ENCODE measurements around the gene LHFPL6. TPM values are rescaled to one million over a fixed set of nuclear protein-coding genes. Genes with fewer than 3 reads are reported as not detected.

The LHFPL6 gene
- total RNA-seq, 3 donors from 2014 or later: 4.9 to 26.1 (median 8.3) TPM

DNA sequence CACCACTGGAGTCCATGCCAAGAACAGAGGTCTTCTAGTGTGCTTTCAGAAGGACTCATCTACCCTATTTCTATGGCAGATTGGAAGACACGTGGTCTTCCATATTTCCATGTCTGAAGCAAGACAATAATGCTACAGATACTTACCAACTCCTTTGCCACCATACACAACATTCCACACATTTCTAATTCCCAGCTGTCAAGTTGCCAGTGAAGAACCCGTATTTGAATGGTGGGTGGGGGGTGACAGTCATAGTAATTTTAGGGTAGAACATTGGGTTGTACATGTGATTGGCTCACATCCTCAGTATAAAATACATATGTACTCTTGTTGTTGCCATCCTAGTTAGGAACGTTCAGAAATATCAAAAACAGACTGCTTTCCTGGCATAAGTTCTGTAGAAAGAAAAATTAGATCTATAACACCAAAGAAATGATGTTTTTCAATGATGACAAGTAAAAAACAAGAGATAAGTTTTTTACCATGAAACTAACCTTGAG, 69.3 kb downstream of the LHFPL6 start:
- DNase-seq (no peak), ATAC-seq (no peak)
- no peaks in the 10 kb centered on the region for H3K4me1 ChIP-seq (ENCODE audit: low read depth)
- no peaks in the 10 kb centered on the region for H3K36me3 ChIP-seq (ENCODE audit: low read depth)
- no peaks in the 10 kb centered on the region for H3K9me3 ChIP-seq
- TF ChIP-seq, protein P1, sequence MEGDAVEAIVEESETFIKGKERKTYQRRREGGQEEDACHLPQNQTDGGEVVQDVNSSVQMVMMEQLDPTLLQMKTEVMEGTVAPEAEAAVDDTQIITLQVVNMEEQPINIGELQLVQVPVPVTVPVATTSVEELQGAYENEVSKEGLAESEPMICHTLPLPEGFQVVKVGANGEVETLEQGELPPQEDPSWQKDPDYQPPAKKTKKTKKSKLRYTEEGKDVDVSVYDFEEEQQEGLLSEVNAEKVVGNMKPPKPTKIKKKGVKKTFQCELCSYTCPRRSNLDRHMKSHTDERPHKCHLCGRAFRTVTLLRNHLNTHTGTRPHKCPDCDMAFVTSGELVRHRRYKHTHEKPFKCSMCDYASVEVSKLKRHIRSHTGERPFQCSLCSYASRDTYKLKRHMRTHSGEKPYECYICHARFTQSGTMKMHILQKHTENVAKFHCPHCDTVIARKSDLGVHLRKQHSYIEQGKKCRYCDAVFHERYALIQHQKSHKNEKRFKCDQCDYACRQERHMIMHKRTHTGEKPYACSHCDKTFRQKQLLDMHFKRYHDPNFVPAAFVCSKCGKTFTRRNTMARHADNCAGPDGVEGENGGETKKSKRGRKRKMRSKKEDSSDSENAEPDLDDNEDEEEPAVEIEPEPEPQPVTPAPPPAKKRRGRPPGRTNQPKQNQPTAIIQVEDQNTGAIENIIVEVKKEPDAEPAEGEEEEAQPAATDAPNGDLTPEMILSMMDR (IDR thresholded peaks at IDR 0.05): no peak
- no peak overlapping the region for H3K4me3 ChIP-seq
- intact Hi-C loops (cut with DNase I, micrococcal nuclease): no loop called here

DNA sequence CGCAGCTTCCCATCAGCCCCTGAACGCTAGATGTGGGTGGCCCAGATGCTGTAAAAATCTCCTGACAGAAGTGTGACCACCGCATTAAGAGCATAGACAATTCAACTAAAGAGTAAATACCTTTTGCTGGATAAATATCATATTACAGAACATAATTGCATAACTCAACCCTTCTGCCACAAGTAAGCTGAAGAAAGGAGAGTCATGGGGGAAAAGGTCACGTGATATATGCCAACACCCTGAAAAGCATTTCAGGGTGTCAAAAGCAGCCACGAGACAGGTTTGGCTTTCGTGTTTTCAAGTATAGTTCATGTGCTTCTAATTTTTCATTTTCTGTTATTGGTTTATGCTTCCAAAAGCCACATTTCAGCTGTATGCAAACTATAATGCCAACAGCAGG, 71.3 kb downstream of the LHFPL6 start:
- no peaks in the 10 kb centered on the region for H3K9me3 ChIP-seq
- intact Hi-C loops (cut with DNase I, micrococcal nuclease): no loop called here
- TF ChIP-seq, protein P1 (IDR thresholded peaks at IDR 0.05): no peak
- DNase-seq (no peak), ATAC-seq (no peak)
- no peak overlapping the region for H3K4me3 ChIP-seq
- no peaks in the 10 kb centered on the region for H3K4me1 ChIP-seq (ENCODE audit: low read depth)
- no peaks in the 10 kb centered on the region for H3K36me3 ChIP-seq (ENCODE audit: low read depth)

DNA sequence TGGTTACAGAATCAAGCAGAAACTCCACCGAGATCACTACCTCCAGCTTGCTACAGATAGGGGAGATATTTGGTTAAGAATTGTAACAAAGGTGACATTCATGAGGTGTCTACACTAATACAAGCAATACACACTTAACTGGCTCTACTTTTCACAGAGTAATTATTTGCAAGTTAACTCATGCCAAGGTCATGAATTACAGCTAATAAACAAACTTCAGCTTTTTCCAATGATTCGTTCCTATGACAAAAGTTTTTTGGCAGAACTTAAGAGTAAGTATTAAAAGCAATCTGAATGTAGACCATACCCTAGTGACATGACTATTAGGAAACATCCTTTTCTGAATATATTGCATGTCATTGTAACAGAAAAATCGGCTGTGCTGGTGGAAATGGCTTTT, 72.1 kb downstream of the LHFPL6 start:
- TF ChIP-seq, protein P1 (IDR thresholded peaks at IDR 0.05): no peak
- intact Hi-C loops (cut with DNase I, micrococcal nuclease): no loop called here
- Histone ChIP-seq H3K4me3 (no peak overlapping the region), H3K36me3 (ENCODE audit: low read depth) (no peaks in the 10 kb centered on the region), H3K9me3 (no peaks in the 10 kb centered on the region), H3K4me1 (ENCODE audit: low read depth) (no peaks in the 10 kb centered on the region)
- no peak for ATAC-seq
- no peak for DNase-seq

DNA sequence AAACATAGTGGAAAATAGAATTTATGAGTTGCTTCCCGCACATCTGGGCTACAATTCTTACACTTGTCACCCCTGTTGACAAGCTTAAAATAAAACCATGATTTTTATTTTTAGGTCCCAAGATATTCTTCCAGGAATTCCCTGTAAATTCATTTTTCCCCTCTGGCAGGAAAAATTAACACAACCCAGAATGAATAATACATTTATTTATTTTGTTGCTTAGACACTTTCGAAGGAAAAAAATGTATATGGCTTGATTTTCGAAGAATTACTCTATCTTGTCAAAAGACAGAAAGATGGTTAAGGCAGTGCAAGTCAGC, 74.4 kb downstream of the LHFPL6 start:
- H3K9me3 ChIP-seq: no peaks in the 10 kb centered on the region
- ATAC-seq: no peak
- intact Hi-C loops (cut with DNase I, micrococcal nuclease): no loop called here

DNA sequence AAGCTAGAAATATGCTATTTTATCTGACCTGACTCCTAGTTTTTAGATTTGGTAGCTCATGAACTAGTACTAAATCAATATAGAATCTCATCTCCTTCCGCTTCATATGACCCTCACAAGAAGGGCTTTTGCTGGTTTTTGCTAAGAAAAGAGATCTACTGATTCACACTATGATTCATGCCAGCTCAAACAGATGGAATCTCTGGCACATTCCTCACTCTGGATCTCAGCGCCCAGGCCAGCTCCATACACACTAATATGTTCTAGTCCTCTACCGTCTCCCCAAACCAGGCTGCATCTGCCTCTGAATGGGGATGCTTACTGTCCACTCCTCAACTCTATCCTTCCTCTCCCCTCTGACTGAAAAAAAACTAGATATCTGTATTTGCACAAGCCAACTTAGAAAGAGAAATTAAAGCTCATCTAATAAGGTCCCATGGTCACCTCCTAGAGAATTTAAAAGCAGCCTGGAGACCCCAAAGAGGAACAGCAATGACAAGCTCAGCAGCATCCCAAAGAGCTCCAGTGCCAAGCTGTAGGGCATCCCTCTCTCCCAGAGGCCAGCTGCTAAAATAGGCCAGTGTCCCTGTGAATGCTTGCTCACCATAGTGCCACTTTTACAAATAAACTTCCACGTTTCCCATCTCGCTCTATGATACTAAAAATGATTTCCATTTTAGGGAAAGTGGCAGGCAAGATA, 74.9 kb downstream of the LHFPL6 start:
- Histone ChIP-seq H3K4me3 (no peak overlapping the region), H3K9me3 (no peaks in the 10 kb centered on the region), H3K4me1 (ENCODE audit: low read depth) (no peaks in the 10 kb centered on the region), H3K36me3 (ENCODE audit: low read depth) (no peaks in the 10 kb centered on the region)
- intact Hi-C loops (cut with DNase I, micrococcal nuclease): no loop called here
- TF ChIP-seq, protein P1 (IDR thresholded peaks at IDR 0.05): no peak
- ATAC-seq (peak; percentile 35), DNase-seq (no peak)

More for the DNA sequence above, 74.4 kb downstream of the LHFPL6 start:
- Histone ChIP-seq H3K36me3 (ENCODE audit: low read depth) (no peaks in the 10 kb centered on the region), H3K4me1 (ENCODE audit: low read depth) (no peaks in the 10 kb centered on the region), H3K4me3 (no peak overlapping the region)
- no peak for DNase-seq
- TF ChIP-seq, protein P1 (IDR thresholded peaks at IDR 0.05): no peak
